ENCODE results near the gene PITPNC1.
"Not testable (repeated sequence)": the region's sequence is repeated elsewhere in the genome, so short reads cannot be mapped to it uniquely, and the experiment has no call there.

Gene PITPNC1

DNA sequence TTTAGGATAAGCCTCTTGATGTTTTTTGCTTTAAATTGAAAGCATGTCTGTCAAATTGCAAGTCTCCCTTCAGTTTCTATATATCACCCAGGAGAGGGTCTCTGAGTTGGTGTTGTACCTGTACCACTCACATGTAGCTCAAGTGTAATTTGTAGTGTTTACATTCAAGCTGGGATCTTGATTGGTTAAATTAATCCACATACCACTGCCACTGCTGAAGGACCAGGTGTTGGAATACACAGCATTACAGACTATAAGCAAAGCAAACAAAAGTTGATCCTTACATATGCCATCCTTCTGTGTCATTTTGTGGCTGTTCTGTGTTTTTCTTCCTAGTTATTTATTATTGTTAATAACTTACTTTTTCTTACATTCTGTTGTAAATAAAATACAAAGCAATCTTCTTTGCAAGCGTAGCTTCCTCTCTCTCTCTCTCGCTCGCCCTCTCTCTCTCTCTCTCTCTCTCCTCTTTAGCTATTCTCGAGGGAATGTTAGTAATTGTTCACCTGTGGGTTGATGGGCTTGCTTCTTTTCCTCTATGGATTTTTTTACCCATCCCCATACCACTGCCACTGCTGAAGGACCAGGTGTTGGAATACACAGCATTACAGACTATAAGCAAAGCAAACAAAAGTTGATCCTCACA lies 319.9 kb downstream of the PITPNC1 start:
- Mint-ChIP-seq H3K9me3 (no peaks in the 10 kb centered on the region), H3K36me3 (peaks cover 26% of the 10 kb centered on the region), H3K4me1 (no peaks in the 10 kb centered on the region), H3K4me3 (no peak overlapping the region), H3K27ac (no peak overlapping the region)
- ATAC-seq (no peak), DNase-seq (ENCODE audit: low spot score in 2 of 2) (no peak)

GRCh38 chr17:67700037-67700724 lies 323.1 kb downstream of the PITPNC1 start:
- no peak overlapping the region for H3K27ac Mint-ChIP-seq
- no peak overlapping the region for H3K4me3 Mint-ChIP-seq
- peaks cover 5% of the 10 kb centered on the region for H3K36me3 Mint-ChIP-seq
- no peaks in the 10 kb centered on the region for H3K4me1 Mint-ChIP-seq
- ATAC-seq = no peak
- no peak for DNase-seq (ENCODE audit: low spot score in 2 of 2)
- no peaks in the 10 kb centered on the region for H3K9me3 Mint-ChIP-seq

DNA sequence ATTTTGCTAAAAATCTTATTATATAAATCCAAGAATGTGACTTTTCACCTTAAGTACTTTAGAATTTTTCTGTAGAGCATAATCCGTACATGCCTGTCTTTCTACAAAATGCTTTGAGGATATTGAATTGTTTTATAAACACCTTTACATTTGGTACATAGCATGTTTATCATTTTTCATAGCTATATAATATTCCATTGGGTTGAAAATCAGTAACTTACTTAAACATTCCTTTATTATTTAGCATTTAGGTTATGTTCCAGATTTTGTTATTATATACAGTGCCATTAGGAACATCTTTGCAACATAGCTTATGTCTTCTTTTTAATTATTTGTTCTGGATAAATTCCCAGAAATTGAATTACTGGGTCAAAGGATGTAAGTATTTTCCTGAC lies 323.6 kb downstream of the PITPNC1 start:
- peaks cover 5% of the 10 kb centered on the region for H3K36me3 Mint-ChIP-seq
- DNase-seq (ENCODE audit: low spot score in 2 of 2) = no peak
- H3K4me1 Mint-ChIP-seq = no peaks in the 10 kb centered on the region
- ATAC-seq = no peak
- no peak overlapping the region for H3K4me3 Mint-ChIP-seq
- no peak overlapping the region for H3K27ac Mint-ChIP-seq
- no peaks in the 10 kb centered on the region for H3K9me3 Mint-ChIP-seq

GRCh38 chr17:67702861-67703260 lies 325.8 kb downstream of the PITPNC1 start:
- H3K4me1 Mint-ChIP-seq; H3K27ac Mint-ChIP-seq; DNase-seq (ENCODE audit: low spot score in 2 of 2); H3K9me3 Mint-ChIP-seq; H3K4me3 Mint-ChIP-seq; H3K36me3 Mint-ChIP-seq; ATAC-seq: not testable (repeated sequence)

- DNase-seq (ENCODE audit: low spot score in 2 of 2) (no peak), ATAC-seq (no peak)
- Mint-ChIP-seq H3K4me3 (no peak overlapping the region), H3K9me3 (no peaks in the 10 kb centered on the region), H3K27ac (no peak overlapping the region), H3K36me3 (peaks cover 5% of the 10 kb centered on the region), H3K4me1 (no peaks in the 10 kb centered on the region)
These were observed 330.4 kb downstream of the PITPNC1 start for GRCh38 chr17:67707442-67707841.

DNA sequence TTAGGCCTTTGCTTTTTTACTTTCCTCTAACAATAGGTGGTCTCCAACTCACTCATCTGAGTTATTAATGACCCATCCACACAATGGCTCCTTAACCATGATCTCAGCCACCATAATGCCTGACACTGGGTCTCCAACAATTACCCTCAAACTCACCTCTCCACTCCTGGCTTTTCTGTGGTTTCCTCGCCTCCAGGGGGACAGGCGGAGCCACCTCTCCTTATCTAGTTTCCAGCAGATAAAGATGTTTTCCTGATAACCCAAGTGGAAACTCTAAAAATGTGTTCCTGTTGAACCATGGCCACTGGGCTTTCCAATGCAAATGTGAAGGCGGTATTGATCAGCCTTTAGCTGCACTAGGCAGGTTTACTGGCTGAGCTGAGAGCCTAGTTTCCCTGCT lies 331.3 kb downstream of the PITPNC1 start:
- H3K9me3 Mint-ChIP-seq = no peaks in the 10 kb centered on the region
- ATAC-seq (no peak), DNase-seq (ENCODE audit: low spot score in 2 of 2) (no peak)
- no peak overlapping the region for H3K4me3 Mint-ChIP-seq
- no peak overlapping the region for H3K27ac Mint-ChIP-seq
- no peaks in the 10 kb centered on the region for H3K4me1 Mint-ChIP-seq
- H3K36me3 Mint-ChIP-seq = peaks cover 5% of the 10 kb centered on the region

DNA sequence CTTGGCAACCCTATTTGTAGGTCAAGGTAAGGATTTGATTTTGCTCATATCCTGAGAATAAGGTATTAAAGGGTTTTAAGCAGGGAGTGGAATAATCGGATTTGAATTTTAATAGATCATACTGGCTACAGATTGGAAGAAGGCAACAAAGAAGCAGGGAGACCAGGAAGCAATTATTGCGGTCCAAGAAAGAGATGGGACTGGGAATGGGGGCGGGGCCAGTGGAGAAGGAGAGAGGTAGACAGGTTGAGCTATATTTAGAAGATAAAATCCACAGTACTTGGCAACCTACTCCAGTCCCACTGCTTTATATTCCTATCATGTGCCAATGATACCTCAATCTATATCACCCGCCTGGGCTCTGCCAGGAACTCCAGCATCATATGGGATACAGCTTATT lies 334.8 kb downstream of the PITPNC1 start:
- no peaks in the 10 kb centered on the region for H3K9me3 Mint-ChIP-seq
- no peak overlapping the region for H3K27ac Mint-ChIP-seq
- ATAC-seq = no peak
- peaks cover 8% of the 10 kb centered on the region for H3K4me1 Mint-ChIP-seq
- H3K4me3 Mint-ChIP-seq = no peak overlapping the region
- no peak for DNase-seq (ENCODE audit: low spot score in 2 of 2)
- no peaks in the 10 kb centered on the region for H3K36me3 Mint-ChIP-seq

GRCh38 chr17:67712375-67712774 lies 335.3 kb downstream of the PITPNC1 start:
- H3K27ac Mint-ChIP-seq = no peak overlapping the region
- peaks cover 10% of the 10 kb centered on the region for H3K4me1 Mint-ChIP-seq
- H3K36me3 Mint-ChIP-seq = peaks cover 2% of the 10 kb centered on the region
- no peak overlapping the region for H3K4me3 Mint-ChIP-seq
- DNase-seq (ENCODE audit: low spot score in 2 of 2) (no peak), ATAC-seq (no peak)
- no peaks in the 10 kb centered on the region for H3K9me3 Mint-ChIP-seq

- H3K9me3 Mint-ChIP-seq = no peaks in the 10 kb centered on the region
- H3K4me1 Mint-ChIP-seq = peaks cover 18% of the 10 kb centered on the region
- ATAC-seq (no peak), DNase-seq (ENCODE audit: low spot score in 2 of 2) (no peak)
- no peak overlapping the region for H3K27ac Mint-ChIP-seq
- no peak overlapping the region for H3K4me3 Mint-ChIP-seq
- peaks cover 10% of the 10 kb centered on the region for H3K36me3 Mint-ChIP-seq
These were observed 336.1 kb downstream of the PITPNC1 start for GRCh38 chr17:67713169-67713568.

GRCh38 chr17:67716405-67716798 lies 339.3 kb downstream of the PITPNC1 start:
- peak overlapping the region; percentile 100 for H3K4me3 Mint-ChIP-seq
- no peak for DNase-seq (ENCODE audit: low spot score in 2 of 2)
- H3K4me1 Mint-ChIP-seq = peaks cover 24% of the 10 kb centered on the region
- ATAC-seq = no peak
- H3K36me3 Mint-ChIP-seq = peaks cover 37% of the 10 kb centered on the region
- no peaks in the 10 kb centered on the region for H3K9me3 Mint-ChIP-seq
- H3K27ac Mint-ChIP-seq = no peak overlapping the region

GRCh38 chr17:67717192-67717623 lies 340.1 kb downstream of the PITPNC1 start:
- no peak for ATAC-seq
- H3K4me1 Mint-ChIP-seq = peaks cover 24% of the 10 kb centered on the region
- H3K4me3 Mint-ChIP-seq = peak overlapping the region; percentile 100
- no peaks in the 10 kb centered on the region for H3K9me3 Mint-ChIP-seq
- DNase-seq (ENCODE audit: low spot score in 2 of 2) = peak in 1 of 2 donors; percentile 53
- peaks cover 45% of the 10 kb centered on the region for H3K36me3 Mint-ChIP-seq
- H3K27ac Mint-ChIP-seq = peak overlapping the region; percentile 99

GRCh38 chr17:67717624-67718324 lies 340.7 kb downstream of the PITPNC1 start, which contains the start of gene NOL11:
TSS of gene NOL11 (plus strand) at chr17:67717936. CDS start at chr17:67717948, 12 bp downstream.
- peak within 1 kb of the TSS; percentile 99 for H3K27ac Mint-ChIP-seq
- peak within 1 kb of the TSS; percentile 100 for H3K4me3 Mint-ChIP-seq
- H3K36me3 Mint-ChIP-seq = peaks cover 51% of the 10 kb centered on the region
- ATAC-seq (peak; percentile 98), DNase-seq (ENCODE audit: low spot score in 2 of 2) (peak; percentile 99 to 100)
- peaks cover 24% of the 10 kb centered on the region for H3K4me1 Mint-ChIP-seq
- H3K9me3 Mint-ChIP-seq = no peaks in the 10 kb centered on the region

DNA sequence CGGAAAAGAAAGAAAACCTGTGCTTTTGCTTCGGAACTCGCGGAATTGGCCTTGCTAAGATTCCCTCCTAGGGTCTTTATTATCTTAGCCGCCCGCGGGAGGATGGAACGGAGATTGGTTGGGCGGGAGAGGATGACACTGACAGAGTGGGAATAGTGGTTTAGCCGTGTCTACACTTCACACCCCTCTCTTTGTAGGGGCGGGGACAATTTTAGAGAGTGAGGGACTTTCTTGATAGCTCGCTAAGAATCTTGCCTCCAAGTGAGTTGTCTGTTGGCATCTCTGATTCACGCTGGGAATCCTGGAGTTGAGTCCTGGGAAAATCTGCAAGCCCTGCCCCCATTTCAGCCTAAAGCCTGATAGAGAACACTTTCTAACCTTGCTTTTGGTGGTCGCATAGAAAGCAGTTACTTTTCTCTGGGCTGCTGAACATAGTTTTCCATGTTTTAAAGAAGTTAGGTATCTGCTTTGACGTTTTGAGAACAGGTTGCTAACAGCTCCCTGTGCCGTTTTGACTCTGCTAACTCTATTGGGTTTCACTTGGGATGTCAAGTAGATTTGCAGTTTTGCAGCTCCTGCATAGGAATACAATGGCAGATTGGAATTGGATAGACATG lies 341.4 kb downstream of the PITPNC1 start:
- Mint-ChIP-seq H3K27ac (peak overlapping the region; percentile 99), H3K9me3 (no peaks in the 10 kb centered on the region), H3K4me1 (peaks cover 24% of the 10 kb centered on the region), H3K36me3 (peaks cover 58% of the 10 kb centered on the region), H3K4me3 (peak overlapping the region; percentile 100)
- ATAC-seq (peak; percentile 53), DNase-seq (ENCODE audit: low spot score in 2 of 2) (peak in 1 of 2 donors; percentile 7)

DNA sequence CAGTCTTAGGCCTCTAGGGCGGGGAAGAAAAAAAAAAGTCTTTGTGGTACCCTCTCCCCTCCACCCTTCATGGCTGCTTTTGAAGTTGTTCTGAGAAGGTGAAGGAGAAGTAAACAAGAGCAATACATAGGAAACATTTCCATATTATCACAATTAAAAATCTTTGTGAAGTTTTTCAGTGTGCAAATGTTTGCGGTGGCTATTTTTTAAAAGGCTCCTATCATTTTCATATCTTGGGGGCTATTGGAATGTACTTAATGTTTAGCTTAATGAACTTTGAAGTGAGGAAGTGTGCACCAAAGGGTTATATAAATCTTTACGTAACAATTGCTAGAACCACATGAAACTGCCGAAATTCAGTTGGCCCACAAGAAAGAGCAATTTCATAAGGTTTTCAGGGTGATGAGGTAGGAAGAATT lies 348.3 kb downstream of the PITPNC1 start:
- H3K36me3 Mint-ChIP-seq = peaks cover 100% of the 10 kb centered on the region
- no peak for ATAC-seq

GRCh38 chr17:67725807-67726206 lies 348.7 kb downstream of the PITPNC1 start:
- Mint-ChIP-seq H3K36me3 (peaks cover 100% of the 10 kb centered on the region), H3K27ac (no peak overlapping the region), H3K4me1 (peaks cover 6% of the 10 kb centered on the region), H3K9me3 (no peaks in the 10 kb centered on the region), H3K4me3 (no peak overlapping the region)
- ATAC-seq (no peak), DNase-seq (ENCODE audit: low spot score in 2 of 2) (no peak)

More for the DNA sequence above, 348.3 kb downstream of the PITPNC1 start:
- Mint-ChIP-seq H3K9me3 (no peaks in the 10 kb centered on the region), H3K27ac (no peak overlapping the region), H3K4me3 (no peak overlapping the region), H3K4me1 (peaks cover 6% of the 10 kb centered on the region)
- no peak for DNase-seq (ENCODE audit: low spot score in 2 of 2)
